ENCODE measurements around the gene LCE7A. TPM values are rescaled to one million over a fixed set of nuclear protein-coding genes. Genes with fewer than 3 reads are reported as not detected.

LCE7A gene
- total RNA-seq, 2 experiments from 2014 or later: not detected

DNA sequence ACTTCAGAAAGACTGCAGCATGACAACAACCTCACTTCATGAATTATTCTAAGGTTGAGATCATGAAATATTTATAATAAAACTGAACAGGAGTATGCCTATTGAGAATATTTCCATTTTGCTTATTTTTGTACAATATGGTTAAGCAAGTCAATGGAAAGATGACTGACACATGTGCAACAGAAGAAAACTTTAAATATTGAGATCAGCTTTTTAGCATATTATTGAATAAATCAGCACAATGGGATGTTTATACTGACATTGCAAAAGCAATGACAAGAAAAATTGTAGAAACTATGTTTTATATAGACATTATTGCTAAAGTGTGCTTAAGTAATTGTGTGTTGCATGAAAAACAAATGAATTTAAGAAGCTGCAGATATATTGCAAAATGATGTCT, 4.6 kb downstream of the LCE7A start:
- peaks cover 11% of the 10 kb centered on the region for H3K27me3 Mint-ChIP-seq
- CTCF ChIA-PET: interaction anchor here (1.4 kb wide), 1 partner anchor 25 kb away, joined by 3 read pairs; no protein-coding TSS in a partner anchor

DNA sequence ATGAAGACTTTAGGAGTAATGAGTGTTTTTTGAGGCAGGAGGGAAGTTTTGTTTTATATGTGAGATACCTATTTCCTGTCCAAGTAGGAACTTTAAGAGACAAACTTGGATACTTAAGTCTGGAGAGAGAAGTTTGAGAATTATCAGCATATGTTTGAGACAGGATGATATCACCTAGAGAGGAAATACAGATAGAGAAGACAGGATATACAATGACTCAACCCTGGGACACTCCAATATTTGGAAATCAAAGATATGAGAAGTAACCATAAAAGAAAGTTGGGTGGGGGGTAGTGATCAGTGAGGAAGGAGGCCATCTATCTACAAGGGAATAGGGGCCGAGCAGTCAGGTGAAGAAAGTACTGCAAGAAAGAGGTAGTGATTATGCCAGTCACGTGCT, 6.5 kb downstream of the LCE7A start:
- Mint-ChIP-seq H3K27me3 (peaks cover 9% of the 10 kb centered on the region), H3K9me3 (no peaks in the 10 kb centered on the region), H3K4me3 (no peak overlapping the region), H3K27ac (no peak overlapping the region), H3K4me1 (ENCODE audit: low read depth) (no peaks in the 10 kb centered on the region), H3K36me3 (no peaks in the 10 kb centered on the region)
- CTCF ChIA-PET: no interaction called here
- POLR2A ChIA-PET: no interaction called here
- no peak for DNase-seq
- intact Hi-C loops (cut with micrococcal nuclease): no loop called here

More for the DNA sequence above, 4.6 kb downstream of the LCE7A start:
- Mint-ChIP-seq H3K27ac (no peak overlapping the region), H3K9me3 (no peaks in the 10 kb centered on the region), H3K4me3 (no peak overlapping the region), H3K36me3 (no peaks in the 10 kb centered on the region), H3K4me1 (ENCODE audit: low read depth) (no peaks in the 10 kb centered on the region)
- POLR2A ChIA-PET: no interaction called here
- intact Hi-C loops (cut with micrococcal nuclease): no loop called here
- DNase-seq: no peak

DNA sequence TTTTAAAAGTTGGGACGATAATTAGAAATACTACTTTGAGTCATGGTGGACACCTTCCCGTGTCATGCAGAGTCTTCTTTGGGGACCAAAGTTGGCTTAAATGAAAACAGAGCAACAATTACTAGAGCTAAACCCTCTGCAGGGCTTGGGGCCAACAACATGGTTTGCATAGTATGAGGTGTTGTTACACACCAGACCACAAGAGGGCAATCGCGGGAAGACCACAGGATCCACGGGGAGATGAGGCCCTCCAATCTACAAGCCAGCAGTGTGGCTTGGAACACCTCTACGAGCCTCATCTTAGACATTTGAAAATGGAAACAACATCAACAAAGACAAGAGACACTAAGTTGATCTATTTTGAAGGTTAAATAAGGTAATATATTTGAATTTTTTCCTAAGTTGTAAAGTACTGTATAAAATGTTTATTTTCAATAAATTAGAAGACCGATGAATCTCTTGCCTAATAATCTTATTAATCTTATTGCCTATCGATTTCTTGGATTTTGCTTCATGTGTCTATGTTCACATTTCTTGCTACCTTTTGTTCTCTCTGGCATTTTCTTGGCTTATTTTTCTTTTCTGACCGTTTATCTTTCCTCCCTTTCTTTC, 10.1 kb downstream of the LCE7A start:
- peaks cover 5% of the 10 kb centered on the region for H3K27me3 Mint-ChIP-seq
- no peak overlapping the region for H3K4me3 Mint-ChIP-seq
- no peaks in the 10 kb centered on the region for H3K9me3 Mint-ChIP-seq
- intact Hi-C loops (cut with micrococcal nuclease): loop anchor here (2.0 to 5.0 kb wide), 2 partner anchors 57 to 417 kb away; no protein-coding TSS in a partner anchor
- H3K36me3 Mint-ChIP-seq: no peaks in the 10 kb centered on the region
- H3K27ac Mint-ChIP-seq: no peak overlapping the region
- ChIA-PET POLR2A (no interaction called here), CTCF (interaction anchor here (0.7 to 2.0 kb wide), 16 partner anchors 8 to 365 kb away, joined by 3 to 12 read pairs (median 4); partner anchors contain the start of genes IVL and SMCP)
- DNase-seq: peak; percentile 72
- no peaks in the 10 kb centered on the region for H3K4me1 Mint-ChIP-seq (ENCODE audit: low read depth)

DNA sequence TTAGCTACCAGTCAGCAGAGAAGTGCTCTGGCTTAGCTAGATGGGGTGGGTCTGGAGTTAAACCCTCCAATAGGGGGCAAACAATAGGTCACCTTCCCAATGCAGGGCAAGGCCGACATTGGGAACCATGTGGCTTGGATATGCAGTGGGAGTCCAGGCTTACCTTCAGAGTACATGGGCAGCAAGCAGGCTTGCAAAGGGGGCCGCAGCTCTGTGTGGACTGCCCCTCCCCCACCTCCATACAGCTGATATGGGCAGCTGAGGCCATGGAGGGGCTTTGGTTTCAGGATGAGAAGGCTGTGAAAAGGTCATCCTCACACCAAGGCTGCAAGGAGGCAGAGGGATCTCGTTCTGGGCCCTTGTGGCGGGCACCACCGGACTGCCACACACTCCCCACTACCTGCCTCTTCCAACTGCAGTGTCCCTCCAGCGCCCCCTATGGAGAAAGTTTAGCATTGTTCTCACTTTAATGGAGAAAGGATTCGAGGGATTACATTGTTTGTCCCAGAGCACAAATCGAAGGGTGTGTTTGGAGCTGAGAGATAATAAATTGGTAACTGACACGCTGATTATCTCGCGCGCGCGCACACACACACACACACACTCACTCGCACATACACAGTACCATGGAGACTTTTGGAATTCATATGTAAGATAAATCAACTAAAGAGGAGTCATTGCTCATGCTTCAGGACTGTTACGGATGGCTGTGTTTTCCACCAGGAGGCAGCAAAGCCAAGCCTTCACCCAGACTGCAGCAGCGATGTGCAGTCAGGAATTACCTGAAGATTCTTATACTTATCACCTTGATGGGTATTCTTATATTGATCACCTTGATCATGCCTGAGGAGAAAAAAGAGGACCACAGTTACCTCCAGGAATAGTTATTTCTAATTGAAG, 11.3 kb downstream of the LCE7A start:
- CTCF ChIA-PET: interaction anchor here (0.6 to 2.0 kb wide), 15 partner anchors 10 to 364 kb away, joined by 3 to 12 read pairs (median 4); partner anchors contain the start of gene IVL
- Mint-ChIP-seq H3K4me1 (ENCODE audit: low read depth) (no peaks in the 10 kb centered on the region), H3K9me3 (no peaks in the 10 kb centered on the region), H3K27me3 (peaks cover 8% of the 10 kb centered on the region), H3K27ac (no peak overlapping the region), H3K36me3 (no peaks in the 10 kb centered on the region), H3K4me3 (no peak overlapping the region)
- POLR2A ChIA-PET: no interaction called here
- DNase-seq: no peak
- intact Hi-C loops (cut with micrococcal nuclease): loop anchor here (1.0 to 5.0 kb wide), 3 partner anchors 56 to 416 kb away; no protein-coding TSS in a partner anchor

DNA sequence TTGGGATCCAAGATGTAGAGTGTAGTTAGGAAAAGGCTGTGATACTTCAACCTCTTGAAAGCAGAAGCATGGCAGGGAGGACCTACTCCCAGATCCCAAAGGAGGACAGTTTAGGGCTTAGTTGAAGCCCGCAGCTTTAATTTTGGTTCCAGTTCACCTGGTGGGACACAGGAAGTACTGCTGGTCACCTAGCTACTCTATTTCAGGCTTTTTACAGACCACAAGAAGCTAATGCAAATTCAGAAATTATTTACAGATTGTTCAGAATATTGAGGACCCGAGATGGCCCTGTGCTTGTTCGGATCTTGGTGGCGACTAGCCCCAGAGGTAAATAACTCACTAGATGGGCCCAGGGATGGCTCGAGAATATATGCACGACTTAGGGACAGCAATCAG, 11.9 kb downstream of the LCE7A start:
- H3K36me3 Mint-ChIP-seq: no peaks in the 10 kb centered on the region
- ChIA-PET POLR2A (no interaction called here), CTCF (interaction anchor here (1.7 to 1.9 kb wide), 2 partner anchors 218 to 348 kb away, joined by 5 to 7 read pairs; no protein-coding TSS in a partner anchor)
- H3K4me3 Mint-ChIP-seq: no peak overlapping the region
- no peaks in the 10 kb centered on the region for H3K4me1 Mint-ChIP-seq (ENCODE audit: low read depth)
- DNase-seq: no peak
- peaks cover 8% of the 10 kb centered on the region for H3K27me3 Mint-ChIP-seq
- no peaks in the 10 kb centered on the region for H3K9me3 Mint-ChIP-seq
- intact Hi-C loops (cut with micrococcal nuclease): loop anchor here (1.0 to 5.0 kb wide), 3 partner anchors 55 to 416 kb away; no protein-coding TSS in a partner anchor
- H3K27ac Mint-ChIP-seq: no peak overlapping the region

DNA sequence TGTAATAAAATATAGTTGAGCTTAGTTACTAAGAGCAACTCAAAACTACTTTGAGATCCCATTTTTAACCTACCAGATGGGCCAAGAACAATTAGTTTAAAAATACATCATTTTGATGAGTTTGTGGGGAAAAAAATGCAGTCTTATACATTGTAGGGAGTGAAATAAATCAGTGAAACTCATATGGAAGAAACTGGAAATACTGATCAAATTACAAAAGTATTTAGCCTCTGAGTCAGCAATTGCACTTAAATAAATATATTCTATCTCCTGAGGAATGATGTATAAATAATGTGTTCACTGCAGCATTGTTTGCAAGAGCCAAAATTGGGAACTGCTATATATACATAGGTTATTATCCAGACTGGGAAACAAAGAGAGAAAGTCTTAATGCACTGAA, 13.7 kb downstream of the LCE7A start:
- Mint-ChIP-seq H3K4me1 (ENCODE audit: low read depth) (no peaks in the 10 kb centered on the region), H3K4me3 (no peak overlapping the region), H3K27me3 (peaks cover 9% of the 10 kb centered on the region), H3K36me3 (no peaks in the 10 kb centered on the region), H3K27ac (no peak overlapping the region), H3K9me3 (no peaks in the 10 kb centered on the region)
- no peak for DNase-seq
- intact Hi-C loops (cut with micrococcal nuclease): loop anchor here (5.0 kb wide), 1 partner anchor 414 kb away; no protein-coding TSS in a partner anchor
- CTCF ChIA-PET: no interaction called here
- POLR2A ChIA-PET: no interaction called here

DNA sequence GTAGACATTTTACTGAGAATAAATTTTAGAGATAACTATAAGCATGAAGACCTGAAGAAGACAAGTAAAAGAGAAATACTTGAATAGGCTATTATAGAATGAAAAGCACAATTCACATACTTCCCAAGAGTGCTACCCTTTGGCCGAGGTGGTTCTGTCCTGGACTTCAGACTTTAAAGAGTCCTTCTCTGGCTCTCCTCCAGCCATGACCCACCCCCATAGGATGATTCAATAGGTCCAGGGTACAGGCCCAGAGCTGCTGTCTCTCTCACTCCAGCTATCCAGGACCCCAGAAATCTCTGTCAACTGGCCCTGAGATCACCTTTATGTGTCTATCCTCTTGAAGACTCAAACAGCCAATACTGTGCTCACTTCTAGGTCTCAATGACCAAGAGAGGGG, 17.0 kb downstream of the LCE7A start:
- no peak overlapping the region for H3K4me3 Mint-ChIP-seq
- no peaks in the 10 kb centered on the region for H3K36me3 Mint-ChIP-seq
- H3K9me3 Mint-ChIP-seq: no peaks in the 10 kb centered on the region
- ChIA-PET POLR2A (no interaction called here), CTCF (no interaction called here)
- intact Hi-C loops (cut with micrococcal nuclease): no loop called here
- H3K27ac Mint-ChIP-seq: no peak overlapping the region
- H3K27me3 Mint-ChIP-seq: peaks cover 6% of the 10 kb centered on the region
- H3K4me1 Mint-ChIP-seq (ENCODE audit: low read depth): peaks cover 6% of the 10 kb centered on the region
- DNase-seq: no peak

DNA sequence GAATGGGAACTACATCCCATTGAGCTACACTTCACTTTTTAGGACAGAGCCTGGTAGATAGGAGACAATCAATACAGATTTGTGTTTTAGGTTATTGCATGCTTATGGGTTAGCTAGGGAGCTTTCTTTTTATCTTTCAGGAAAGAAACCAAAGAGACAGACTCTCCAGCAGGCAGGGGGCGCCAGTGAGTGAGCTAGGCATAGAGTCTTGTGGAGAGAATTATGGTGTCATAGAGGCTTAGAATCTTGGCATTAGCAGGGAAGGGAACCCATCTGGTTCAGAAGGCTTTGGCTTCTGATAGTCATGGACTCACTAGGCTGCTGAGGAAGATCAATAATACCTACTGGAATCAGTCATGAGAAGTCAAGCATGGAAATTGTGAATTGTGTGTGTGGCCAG, 18.2 kb downstream of the LCE7A start, which contains the start of gene SMCP:
TSS of gene SMCP (plus strand) at position 281 of the 400 bp plus-strand sequence. CDS start 6,101 bp downstream, outside the sequence.
- Mint-ChIP-seq H3K4me1 (ENCODE audit: low read depth) (peaks cover 6% of the 10 kb centered on the region), H3K27ac (no peak within 1 kb of the TSS), H3K9me3 (no peaks in the 10 kb centered on the region), H3K27me3 (peaks cover 6% of the 10 kb centered on the region), H3K4me3 (no peak within 1 kb of the TSS), H3K36me3 (no peaks in the 10 kb centered on the region)
- intact Hi-C loops (cut with micrococcal nuclease): no loop called here
- DNase-seq: peak; percentile 49
- ChIA-PET POLR2A (no interaction called here), CTCF (interaction anchor here (0.6 to 1.8 kb wide), 6 partner anchors 9 to 315 kb away, joined by 3 to 7 read pairs (median 6); no protein-coding TSS in a partner anchor)

DNA sequence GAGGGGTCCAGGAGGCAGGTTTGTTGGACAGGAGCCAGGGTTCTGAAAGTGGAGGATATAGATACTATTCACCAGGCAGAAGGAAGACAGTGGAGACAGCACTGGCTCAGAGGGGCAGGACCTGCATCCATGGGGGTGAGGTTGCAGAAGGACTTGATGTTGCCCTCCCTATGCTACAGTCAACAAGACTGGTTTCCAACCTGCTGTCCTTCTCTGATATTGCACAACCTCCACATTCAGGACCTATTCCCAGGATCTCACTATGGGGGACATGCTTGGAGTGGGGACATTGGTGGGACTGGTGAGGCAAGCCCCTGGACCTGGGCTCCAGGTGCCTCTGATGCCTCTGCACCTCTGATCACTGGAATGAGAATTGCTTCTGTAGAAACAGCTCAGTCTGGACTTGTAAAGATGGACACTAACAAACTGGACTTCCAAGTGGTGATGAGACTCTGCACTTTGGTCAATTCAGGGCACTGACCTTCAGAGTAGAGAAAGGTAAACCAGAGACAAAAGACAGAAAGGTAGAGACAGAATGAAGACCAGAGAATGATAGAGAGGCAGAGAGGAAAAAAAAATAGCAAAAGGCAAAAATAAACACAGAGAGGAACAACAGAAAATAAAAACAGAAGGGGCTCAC, 19.9 kb downstream of the LCE7A start:
- ChIA-PET POLR2A (no interaction called here), CTCF (no interaction called here)
- no peak for DNase-seq
- intact Hi-C loops (cut with micrococcal nuclease): no loop called here
- no peaks in the 10 kb centered on the region for H3K36me3 Mint-ChIP-seq
- peaks cover 6% of the 10 kb centered on the region for H3K27me3 Mint-ChIP-seq
- H3K4me3 Mint-ChIP-seq: no peak overlapping the region
- H3K9me3 Mint-ChIP-seq: no peaks in the 10 kb centered on the region
- H3K27ac Mint-ChIP-seq: no peak overlapping the region
- peaks cover 6% of the 10 kb centered on the region for H3K4me1 Mint-ChIP-seq (ENCODE audit: low read depth)

DNA sequence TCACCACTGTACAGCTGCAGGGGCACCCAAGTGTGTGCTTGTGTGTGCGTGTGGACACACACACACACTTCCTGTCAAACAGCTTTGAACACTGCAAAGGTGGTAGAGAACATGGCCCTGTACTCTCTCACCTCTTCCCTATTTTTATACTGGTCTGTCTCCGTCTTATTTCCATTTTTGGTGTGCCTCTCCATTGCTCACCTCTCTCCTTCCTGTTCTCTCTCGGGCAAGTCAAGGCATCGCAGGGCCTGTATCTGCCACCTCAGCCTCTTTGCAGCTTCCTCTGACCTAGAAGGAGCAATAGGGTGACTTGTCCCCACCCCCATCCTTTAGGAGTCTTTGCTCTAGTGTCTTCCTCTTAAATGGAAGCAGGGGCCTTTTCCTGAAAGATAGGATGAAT, 20.5 kb downstream of the LCE7A start:
- Mint-ChIP-seq H3K9me3 (no peaks in the 10 kb centered on the region), H3K4me1 (ENCODE audit: low read depth) (peaks cover 6% of the 10 kb centered on the region), H3K4me3 (no peak overlapping the region), H3K27ac (no peak overlapping the region), H3K27me3 (peaks cover 3% of the 10 kb centered on the region), H3K36me3 (no peaks in the 10 kb centered on the region)
- ChIA-PET POLR2A (no interaction called here), CTCF (no interaction called here)
- no peak for DNase-seq
- intact Hi-C loops (cut with micrococcal nuclease): no loop called here

DNA sequence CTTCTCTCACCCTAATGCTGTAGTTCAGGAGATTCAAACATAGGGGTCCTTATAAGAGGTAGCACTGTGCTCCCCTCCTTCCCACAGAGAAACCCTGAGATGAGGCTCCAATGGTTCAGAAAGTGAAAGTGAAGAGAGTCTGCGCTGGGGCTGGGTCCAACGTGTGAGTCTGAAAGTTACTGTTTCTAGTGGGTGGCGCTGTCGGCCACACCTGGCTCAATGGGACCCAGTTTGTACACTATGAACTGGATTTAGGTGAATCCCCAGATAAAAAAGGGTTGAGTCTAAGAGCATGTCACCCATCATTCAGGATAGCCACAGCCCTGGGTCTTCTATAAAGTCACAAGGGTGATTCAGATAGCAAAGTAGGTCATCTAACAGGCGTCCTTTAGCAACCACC, 21.1 kb downstream of the LCE7A start:
- Mint-ChIP-seq H3K27me3 (peaks cover 3% of the 10 kb centered on the region), H3K36me3 (no peaks in the 10 kb centered on the region), H3K4me1 (ENCODE audit: low read depth) (peaks cover 6% of the 10 kb centered on the region), H3K27ac (no peak overlapping the region), H3K9me3 (no peaks in the 10 kb centered on the region), H3K4me3 (no peak overlapping the region)
- ChIA-PET CTCF (no interaction called here), POLR2A (no interaction called here)
- peak; percentile 33 for DNase-seq
- intact Hi-C loops (cut with micrococcal nuclease): no loop called here

DNA sequence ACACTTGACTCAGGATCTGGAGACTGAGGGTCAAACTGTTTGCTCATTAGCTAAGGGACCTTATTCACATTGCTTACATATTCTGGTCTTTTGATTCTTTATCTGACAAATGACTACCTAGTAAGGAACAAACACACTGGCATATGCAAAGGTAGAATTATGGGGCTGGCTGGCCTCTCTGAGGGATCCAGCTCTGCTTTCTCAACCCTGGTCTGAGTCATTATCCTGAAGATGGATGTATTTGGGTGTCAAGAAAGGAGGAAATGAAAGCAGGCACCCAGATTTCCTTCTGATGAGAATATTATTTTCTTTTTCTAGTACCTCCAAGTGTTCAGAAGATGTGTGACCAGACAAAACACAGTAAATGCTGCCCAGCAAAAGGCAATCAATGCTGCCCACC, 24.3 kb downstream of the LCE7A start:
- CTCF ChIA-PET: no interaction called here
- POLR2A ChIA-PET: no interaction called here
- no peaks in the 10 kb centered on the region for H3K36me3 Mint-ChIP-seq
- H3K27me3 Mint-ChIP-seq: peaks cover 7% of the 10 kb centered on the region
- no peak overlapping the region for H3K27ac Mint-ChIP-seq
- H3K9me3 Mint-ChIP-seq: no peaks in the 10 kb centered on the region
- peaks cover 6% of the 10 kb centered on the region for H3K4me1 Mint-ChIP-seq (ENCODE audit: low read depth)
- no peak for DNase-seq
- H3K4me3 Mint-ChIP-seq: no peak overlapping the region
- intact Hi-C loops (cut with micrococcal nuclease): no loop called here
